IMR-90 (cell line): Measurements from ENCODE around the gene BCL2L11. TPM values are rescaled to one million over a fixed set of nuclear protein-coding genes. Genes with fewer than 3 reads are reported as not detected.

Experiments used
- ATAC-seq: fragments of 200-7000 bp; cut with Tn5 transposase; 2 replicates; pipeline ENCODE4 v1.9.1; 2020; ENCODE audit warnings: low read depth, mild to moderate bottlenecking, moderate library complexity
- BruUV-seq: library from RNA; stranded (reverse); fragments of 400-500 nt; replicated peaks from 2 replicates; lab custom pipeline; 2021; lab: Mats Ljungman, UMichigan
- CTCF ChIA-PET: fragments of 300-600 bp; formaldehyde crosslinking; extraction: SDS; loops from one replicate; lab custom pipeline; 2021; ENCODE audit warnings: antibody characterized with exemption; lab: Yijun Ruan, JAX
- POLR2A ChIA-PET: fragments of 300-600 bp; sonication (Branson Sonifier 250); formaldehyde crosslinking; loops from one replicate; lab custom pipeline; 2022; ENCODE audit warnings: antibody characterized with exemption; ENCODE audit not compliant: unreplicated experiment; lab: Charles Lee
- DNase-seq: peaks from one replicate; pipeline ENCODE4 v3.0.0; 2013
- H2AFZ ChIP-seq: replicated peaks from 2 replicates; pipeline ENCODE3; 2013; ENCODE audit warnings: low read length, mild to moderate bottlenecking; ENCODE audit not compliant: poor library complexity
- H2AK5ac ChIP-seq: 2 replicates; pipeline ENCODE4 v1.6.1; 2013; ENCODE audit warnings: low read depth, low read length, inconsistent platforms
- H2AK9ac ChIP-seq: replicated peaks from 2 replicates; pipeline ENCODE3; 2013; ENCODE audit warnings: mild to moderate bottlenecking, low read depth, low read length, moderate library complexity; ENCODE audit not compliant: poor library complexity
- H2BK120ac ChIP-seq: 2 replicates; pipeline ENCODE4 v1.6.1; 2013; ENCODE audit warnings: low read depth, low read length, inconsistent platforms
- H2BK15ac ChIP-seq: 3 replicates; pipeline ENCODE4 v1.6.1; 2013; ENCODE audit warnings: low read depth, low read length, inconsistent platforms
- H2BK20ac ChIP-seq: 2 replicates; pipeline ENCODE4 v1.6.1; 2013; ENCODE audit warnings: low read depth, mild to moderate bottlenecking, inconsistent platforms, low read length, moderate library complexity
- H2BK5ac ChIP-seq: 2 replicates; pipeline ENCODE4 v1.6.1; 2013; ENCODE audit warnings: mild to moderate bottlenecking, low read depth, low read length, inconsistent platforms; ENCODE audit not compliant: poor library complexity, severe bottlenecking
- H3K14ac ChIP-seq: replicated peaks from 2 replicates; pipeline ENCODE4 v1.6.1; 2013; ENCODE audit warnings: low read depth, low read length, inconsistent platforms
- H3K18ac ChIP-seq: 2 replicates; pipeline ENCODE4 v1.6.1; 2013; ENCODE audit warnings: low read depth, low read length, control low read depth
- H3K23ac ChIP-seq: 2 replicates; pipeline ENCODE4 v1.6.1; 2013; ENCODE audit warnings: low read depth, low read length, inconsistent platforms
- H3K27ac ChIP-seq: 2 replicates; pipeline ENCODE4 v1.5.1; 2013; ENCODE audit warnings: mild to moderate bottlenecking, control low read depth, low read length; ENCODE audit not compliant: insufficient read depth
- H3K27me3 ChIP-seq: 2 replicates; pipeline ENCODE4 v1.6.1; 2013; ENCODE audit warnings: low read length; ENCODE audit not compliant: control insufficient read depth, insufficient read depth
- H3K36me3 ChIP-seq: 2 replicates; pipeline ENCODE4 v1.6.1; 2013; ENCODE audit warnings: low read length, mixed read lengths; ENCODE audit not compliant: control insufficient read depth, insufficient read depth
- H3K4ac ChIP-seq: 2 replicates; pipeline ENCODE4 v1.6.1; 2013; ENCODE audit warnings: low read depth, low read length, inconsistent platforms
- H3K4me1 ChIP-seq: 2 replicates; pipeline ENCODE4 v1.6.1; 2013; ENCODE audit warnings: low read length, mixed read lengths; ENCODE audit not compliant: control insufficient read depth, insufficient read depth
- H3K4me2 ChIP-seq: 2 replicates; pipeline ENCODE4 v1.6.1; 2013; ENCODE audit warnings: low read depth, mild to moderate bottlenecking, control low read depth, low read length, moderate library complexity
- H3K4me3 ChIP-seq: 2 replicates; pipeline ENCODE4 v1.5.1; 2013; ENCODE audit warnings: low read depth, mild to moderate bottlenecking, control low read depth, low read length, moderate library complexity; ENCODE audit not compliant: insufficient read depth
- H3K56ac ChIP-seq: 2 replicates; pipeline ENCODE4 v1.6.1; 2013; ENCODE audit warnings: low read length, inconsistent platforms; ENCODE audit not compliant: insufficient read depth; ENCODE audit errors: extremely low read depth
- H3K79me1 ChIP-seq, 2 experiments: 2 replicates each; pipeline ENCODE4 v1.6.1; 2013; ENCODE audit warnings: low read length in 2 of 2, inconsistent platforms in 1 of 2, low read depth in 1 of 2
- H3K9ac ChIP-seq: 2 replicates; pipeline ENCODE4 v1.6.1; 2013; ENCODE audit warnings: low read depth, low read length, control low read depth
- H3K9me1 ChIP-seq: 2 replicates; pipeline ENCODE4 v1.6.1; 2013; ENCODE audit warnings: low read length, inconsistent platforms; ENCODE audit not compliant: insufficient read depth
- H3K9me3 ChIP-seq: 2 replicates; pipeline ENCODE4 v1.6.1; 2013; ENCODE audit warnings: low read length; ENCODE audit not compliant: control insufficient read depth, insufficient read depth
- H4K20me1 ChIP-seq: 2 replicates; pipeline ENCODE4 v1.6.1; 2013; ENCODE audit warnings: low read length, inconsistent platforms; ENCODE audit not compliant: insufficient read depth
- H4K5ac ChIP-seq: 2 replicates; pipeline ENCODE4 v1.6.1; 2013; ENCODE audit warnings: mild to moderate bottlenecking, low read depth, low read length, control low read depth
- H4K8ac ChIP-seq, 2 experiments: 2 replicates each; pipeline ENCODE4 v1.6.1; 2013; ENCODE audit warnings: low read depth in 2 of 2, low read length in 2 of 2, control low read depth in 1 of 2, inconsistent platforms in 1 of 2
- H4K91ac ChIP-seq: 2 replicates; pipeline ENCODE4 v1.6.1; 2013; ENCODE audit warnings: low read depth, low read length, inconsistent platforms; ENCODE audit not compliant: insufficient read depth
- BHLHE40 ChIP-seq: fragments of 150-350 bp; IDR thresholded peaks from 2 replicates; pipeline ENCODE4 v1.6.1; 2016; ENCODE audit warnings: mild to moderate bottlenecking, low read depth, low read length
- WGBS, 2 experiments: methylation state at CpG; one replicate each; pipeline versions ENCODE4 v1.1.5 to v1.1.7; 2013; ENCODE audit warnings: missing lambda C conversion rate in 2 of 2; ENCODE audit not compliant: insufficient read length in 1 of 2; ENCODE audit errors: extremely low coverage in 2 of 2; 5-methylcytosine and 5-hydroxymethylcytosine counted together
- dilution Hi-C: fragments of 300-500 bp; cut with HindIII; formaldehyde crosslinking; loops from one replicate; pipeline ENCODE4 v1.14.3; 2018; ENCODE audit warnings: low sequenced_read_pairs; ENCODE audit not compliant: unreplicated experiment
- in situ Hi-C: fragments of 300-500 bp; cut with MboI; formaldehyde crosslinking; loops from 3 replicates; pipeline ENCODE4 v1.14.3; 2019; ENCODE audit warnings: low sequenced_read_pairs, inconsistent platforms, mixed read lengths
- intact Hi-C: fragments of 100-400 bp; cut with micrococcal nuclease; formaldehyde crosslinking; loops from 2 replicates; pipeline ENCODE4 v1.10.0; 2022
- polyA plus RNA-seq, 3 experiments: library from polyadenylated mRNA; depleted of rRNA; stranded (reverse); fragments of >200 nt; gene quantifications; 2 replicates each; pipeline ENCODE4 v1.2.3, GENCODE V29; 2012; ENCODE audit warnings: low replicate concordance in 1 of 3
- total RNA-seq: library from RNA; depleted of rRNA; stranded (reverse); fragments of >200 nt; gene quantifications from 2 replicates; pipeline ENCODE4 v1.2.3, GENCODE V29; 2012

The BCL2L11 gene
- total and polyA plus RNA-seq, 2 of the 4 experiments (the other 2 are of a cell fraction): 1.1 to 1.7 TPM

- no peak for TF ChIP-seq BHLHE40
- in situ Hi-C loops: no loop called here
- no peak overlapping the region for H2BK20ac ChIP-seq
- ChIA-PET CTCF (no interaction called here), POLR2A (no interaction called here)
- H4K91ac ChIP-seq: no peak overlapping the region
- BruUV-seq: no TSS peak
- intact Hi-C loops: no loop called here
- H3K4ac ChIP-seq: no peak overlapping the region; the same call in 1 of the 2 replicates
- H3K36me3 ChIP-seq: no peaks in the 10 kb centered on the region
- no peak for DNase-seq
- no peak overlapping the region for H3K18ac ChIP-seq
- no peak overlapping the region for H3K14ac ChIP-seq
- H2AK9ac ChIP-seq: no peak overlapping the region
- peaks cover 10% of the 10 kb centered on the region for H4K20me1 ChIP-seq
- H3K4me3 ChIP-seq: no peak overlapping the region
- no peak for ATAC-seq
- no peak overlapping the region for H2AFZ ChIP-seq
- 92% methylated on average over 3 of the region's 10 CpGs; no CpG with 5 or more reads in 1 of the 2 experiments for WGBS, 2 experiments
- H2BK15ac ChIP-seq: no peak overlapping the region
- H4K8ac ChIP-seq: no peak overlapping the region
- no peak overlapping the region for H2BK5ac ChIP-seq
- H2BK120ac ChIP-seq: no peak overlapping the region
- no peak overlapping the region for H4K5ac ChIP-seq
- H2AK5ac ChIP-seq: no peak overlapping the region
- H3K9me3 ChIP-seq: no peaks in the 10 kb centered on the region
- dilution Hi-C loops: no loop called here
- no peak overlapping the region for H3K9ac ChIP-seq
- no peaks in the 10 kb centered on the region for H3K27me3 ChIP-seq
- H3K56ac ChIP-seq: no peak overlapping the region
- H3K23ac ChIP-seq: no peak overlapping the region
- no peak overlapping the region for H3K27ac ChIP-seq
- H3K9me1 ChIP-seq: peaks cover 6% of the 10 kb centered on the region
- H3K4me1 ChIP-seq: peaks cover 2% of the 10 kb centered on the region; the same call in 1 of the 2 replicates
- no peak overlapping the region for H3K4me2 ChIP-seq
- peaks cover 3 to 6% of the 10 kb centered on the region in 2 experiments; a peak in 2 of 4 replicates for H3K79me1 ChIP-seq
Observed at GRCh38 chr2:111199840-111200239, 79.1 kb downstream of the BCL2L11 start.
